T-helper 22 cell (primary cell): ENCODE results near the gene KRT74.

Experiments used
- DNase-seq: peaks from one replicate; pipeline ENCODE4 v3.0.0-alpha.2; 2020; ENCODE audit warnings: low read depth

KRT74 gene

DNA sequence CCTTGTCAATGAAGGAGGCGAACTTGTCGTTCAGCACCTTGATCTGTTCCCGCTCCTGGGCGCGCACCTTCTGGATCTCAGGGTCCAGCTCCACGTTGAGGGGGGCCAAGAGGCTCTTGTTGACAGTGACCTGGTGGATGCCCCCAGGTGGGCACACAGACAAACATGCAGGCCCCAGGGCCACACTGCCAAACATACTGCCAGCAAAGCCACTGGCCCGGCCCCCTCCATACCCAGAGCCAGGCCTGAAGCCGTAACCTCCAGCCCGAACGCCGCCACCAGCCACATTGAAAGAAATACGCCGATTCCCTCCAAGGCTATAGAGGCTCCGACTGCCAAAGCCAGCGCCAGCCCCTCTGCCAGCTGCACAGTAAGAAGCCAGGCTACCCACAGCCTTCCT is 337 bp downstream of the KRT74 start:
- no peak for DNase-seq

DNA sequence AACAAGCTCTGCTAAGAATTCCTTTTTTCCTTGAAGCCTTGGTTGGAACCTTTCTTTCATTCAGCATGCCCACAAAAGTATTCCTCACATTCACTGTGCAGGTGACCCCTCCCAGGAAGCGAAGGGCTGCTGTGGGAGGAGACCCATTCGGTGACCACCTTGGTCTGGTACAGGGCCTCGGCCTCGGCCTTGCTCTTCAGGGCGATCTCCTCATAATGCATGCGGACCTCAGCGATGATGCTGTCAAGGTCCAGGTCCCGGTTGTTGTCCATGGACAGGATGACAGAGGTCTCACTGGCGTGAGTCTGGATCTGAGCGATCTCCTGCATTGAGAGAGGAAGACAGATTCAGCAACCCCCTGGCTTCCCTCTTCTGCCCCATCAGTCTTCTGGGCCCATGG is 3.1 kb downstream of the KRT74 start:
- DNase-seq = no peak

DNA sequence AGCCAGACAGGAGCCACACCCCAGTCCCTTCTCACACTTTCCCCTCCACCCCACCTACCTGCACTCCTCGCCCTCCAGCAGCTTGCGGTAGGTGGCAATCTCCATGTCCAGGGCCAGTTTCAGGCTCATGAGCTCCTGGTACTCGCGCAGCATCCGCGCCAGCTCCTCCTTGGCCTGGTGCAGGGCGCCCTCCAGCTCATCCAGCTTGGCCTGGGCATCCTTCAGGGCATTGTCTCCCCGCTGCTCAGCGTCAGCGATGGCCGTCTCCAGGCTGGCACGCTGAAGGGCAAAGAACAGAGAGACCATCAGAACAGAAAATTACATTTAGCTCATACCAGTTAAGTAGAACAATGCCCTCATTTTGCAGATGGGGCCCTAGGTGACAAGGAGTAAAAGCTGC is 5.5 kb downstream of the KRT74 start:
- DNase-seq = no peak

DNA sequence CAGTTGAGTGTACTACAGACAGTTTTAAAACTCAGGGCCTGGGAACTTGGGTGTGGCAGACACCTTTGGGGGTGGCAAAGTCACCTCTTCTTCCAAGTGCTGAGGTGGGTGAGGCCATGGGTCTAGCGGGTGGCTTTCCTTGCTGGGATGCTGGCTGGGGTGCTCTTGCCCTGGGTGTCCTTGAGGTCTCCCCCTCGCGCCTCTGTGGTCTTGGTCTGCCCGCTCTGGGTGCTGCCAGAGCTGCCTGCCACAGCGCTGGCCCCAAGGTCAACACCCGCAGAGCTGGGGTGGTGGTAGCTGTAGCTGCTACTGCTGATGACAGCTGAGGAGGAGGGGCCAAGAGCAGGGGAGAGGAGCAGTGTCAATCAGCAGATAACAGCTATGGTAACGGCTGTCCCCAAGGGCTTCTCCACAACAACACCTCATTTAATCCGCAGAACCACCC is 6.8 kb downstream of the KRT74 start:
- no peak for DNase-seq

DNA sequence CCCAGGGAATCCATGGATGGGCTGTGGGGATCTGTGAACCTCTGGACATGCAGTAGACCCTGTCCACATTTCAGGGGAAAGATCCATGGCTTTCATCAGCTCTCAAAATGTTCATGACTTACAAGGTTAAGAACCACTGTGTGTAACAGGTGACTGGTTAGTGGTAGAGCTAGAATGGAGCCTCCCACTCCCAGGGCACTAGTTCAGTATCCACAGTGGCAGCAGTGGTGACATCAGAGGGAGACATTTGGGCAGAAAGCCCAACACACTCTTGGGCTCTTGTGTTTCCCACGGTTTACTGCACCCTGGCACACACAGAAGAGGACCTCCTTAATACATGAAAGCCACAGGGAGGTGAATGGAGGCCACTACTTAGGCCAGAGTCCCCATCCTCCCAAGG is 9.1 kb downstream of the KRT74 start:
- DNase-seq = no peak

DNA sequence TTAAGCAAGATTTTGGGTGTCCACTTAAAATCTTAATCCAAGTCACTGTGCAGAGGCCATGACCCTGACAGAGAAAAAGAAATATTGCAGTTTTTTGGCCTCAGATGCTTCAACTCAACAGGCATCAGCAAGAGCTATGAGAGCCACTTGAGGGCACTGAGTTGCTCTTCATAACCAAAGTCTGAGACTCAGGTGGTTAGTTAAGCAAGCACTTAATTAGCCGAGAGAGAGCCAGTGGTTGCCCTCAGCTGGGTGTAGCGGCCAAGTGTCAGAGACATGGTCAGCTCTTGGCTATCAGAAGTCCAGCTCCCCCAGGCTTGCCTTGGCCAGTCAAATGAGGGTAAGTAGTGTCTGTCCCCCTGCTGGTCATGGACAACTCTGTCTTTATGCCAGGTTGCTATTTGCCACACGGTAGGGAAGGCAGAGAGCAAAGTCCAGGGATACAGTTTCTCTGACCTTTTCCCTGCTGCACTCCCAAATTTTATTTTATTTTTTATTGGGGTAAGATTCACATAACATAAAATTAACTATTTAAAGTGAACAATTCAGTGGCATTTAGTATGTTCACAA is 11.7 kb downstream of the KRT74 start:
- DNase-seq = no peak

DNA sequence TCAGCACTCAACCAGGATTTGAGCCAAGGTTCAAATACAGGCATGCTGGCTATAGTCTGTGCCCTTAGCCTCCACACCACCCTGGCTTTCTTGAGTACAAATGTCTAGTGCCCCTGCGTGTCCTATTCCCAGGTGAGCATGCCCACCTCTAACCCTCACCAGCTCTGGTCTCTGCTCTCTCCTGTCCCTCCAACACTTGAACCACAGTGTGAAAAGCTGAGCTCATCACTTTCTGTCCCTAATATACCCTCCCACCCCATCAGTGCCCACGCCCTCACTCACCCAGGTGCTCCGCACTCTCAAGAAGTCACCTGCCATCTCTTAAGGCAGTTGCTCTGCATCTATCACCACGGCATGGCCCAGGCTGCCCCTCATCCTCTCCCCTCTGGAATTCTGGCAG is 13.7 kb downstream of the KRT74 start:
- no peak for DNase-seq

DNA sequence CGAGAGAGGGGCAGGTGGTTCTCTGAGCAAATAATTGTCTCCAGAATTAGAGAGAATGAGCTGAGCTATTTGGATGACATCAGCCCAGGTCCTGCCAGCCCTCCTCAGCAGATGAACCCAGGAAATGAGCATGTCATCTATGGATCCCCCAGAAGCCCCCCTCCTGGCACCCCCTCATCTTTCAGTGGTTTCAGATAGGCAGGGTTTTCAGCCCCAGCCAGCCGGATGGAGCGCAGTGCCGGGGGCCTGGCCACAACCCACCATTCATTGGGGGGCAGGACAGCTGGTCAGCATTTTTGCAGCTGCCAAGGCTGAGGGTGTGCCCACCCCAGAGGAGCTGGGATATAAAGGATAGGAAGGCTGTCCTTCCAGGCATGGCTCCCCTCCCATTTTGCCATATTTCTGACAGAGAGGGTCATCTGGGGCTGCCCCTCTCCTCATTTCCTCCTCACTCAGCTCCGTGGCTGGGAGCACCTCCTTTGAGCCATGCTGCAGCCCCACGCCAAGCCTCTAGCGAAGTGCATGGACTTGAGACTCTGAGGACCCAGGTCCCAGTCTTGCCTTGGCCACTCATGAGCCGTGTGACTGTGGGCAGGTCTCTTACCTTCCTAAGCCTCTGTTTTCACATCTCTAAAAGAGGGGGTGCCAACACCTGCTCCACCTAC is 14.7 kb downstream of the KRT74 start:
- DNase-seq = no peak

DNA sequence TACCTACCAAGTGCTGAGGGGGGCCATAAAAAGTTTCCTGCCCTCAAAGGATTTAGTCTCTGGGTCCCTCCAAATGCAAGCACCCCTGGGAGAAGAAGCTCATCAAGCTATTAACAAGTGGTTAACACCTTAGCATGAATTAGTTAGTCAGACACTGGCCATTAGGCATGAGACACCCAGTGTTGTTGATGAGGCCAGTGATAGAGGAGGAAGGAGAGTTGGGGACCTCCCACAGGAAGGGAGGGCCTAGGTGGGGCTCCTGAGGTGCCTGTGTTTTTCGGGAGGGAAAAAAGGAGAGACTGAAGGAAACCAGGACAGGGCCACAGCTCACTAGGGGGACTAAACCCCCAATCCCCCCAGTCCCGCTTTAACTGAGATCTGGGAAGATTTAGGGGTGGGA is 16.2 kb downstream of the KRT74 start:
- DNase-seq = no peak

DNA sequence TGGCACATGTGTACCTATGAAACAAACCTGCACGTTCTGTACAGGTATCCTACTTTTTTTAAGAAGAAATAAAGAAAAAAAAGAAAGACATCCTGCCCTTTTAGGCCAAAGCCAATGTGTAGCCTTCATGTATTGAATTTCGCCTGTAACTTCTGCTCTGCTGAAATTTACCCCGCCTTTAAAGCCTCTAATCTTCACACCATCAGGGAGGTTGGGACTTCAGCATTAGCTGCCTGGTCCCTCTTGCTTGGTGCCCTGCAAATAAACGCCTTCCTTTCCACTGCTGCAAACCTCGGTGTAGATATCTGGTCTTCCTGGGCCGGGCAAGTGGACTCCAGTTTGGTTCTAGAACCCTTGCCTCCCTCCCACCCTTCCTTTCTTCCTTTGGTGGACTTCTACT is 18.1 kb downstream of the KRT74 start:
- DNase-seq = no peak

DNA sequence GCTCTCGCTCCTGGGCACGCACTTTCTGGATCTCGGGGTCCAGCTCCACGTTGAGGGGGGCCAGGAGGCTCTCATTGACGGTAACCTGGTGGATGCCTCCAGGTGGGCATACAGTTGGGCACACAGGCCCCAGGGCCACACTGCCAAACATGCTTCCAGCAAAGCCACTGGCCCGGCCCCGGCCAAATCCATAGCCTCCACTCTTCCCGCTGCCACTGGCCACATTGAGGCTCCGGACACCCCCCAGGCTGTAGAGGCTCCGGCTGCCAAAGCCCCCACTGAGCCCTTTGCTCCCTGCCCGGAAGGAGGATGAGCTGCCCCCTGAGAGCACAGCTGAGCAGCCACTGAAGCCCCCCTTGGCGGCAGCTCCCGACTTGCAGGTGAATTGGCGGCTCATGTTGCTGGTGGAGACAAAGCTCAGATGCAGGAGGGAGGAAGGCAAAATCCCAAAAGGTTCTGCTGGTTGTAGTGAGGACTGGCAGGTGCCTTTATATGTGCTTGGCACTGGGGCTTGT is 20.9 kb downstream of the KRT74 start, which contains the start of gene KRT71:
KRT71 (minus strand) TSS at position 465 of the 515 bp plus-strand sequence; CDS start at position 397, 68 bp downstream.
- DNase-seq = no peak

DNA sequence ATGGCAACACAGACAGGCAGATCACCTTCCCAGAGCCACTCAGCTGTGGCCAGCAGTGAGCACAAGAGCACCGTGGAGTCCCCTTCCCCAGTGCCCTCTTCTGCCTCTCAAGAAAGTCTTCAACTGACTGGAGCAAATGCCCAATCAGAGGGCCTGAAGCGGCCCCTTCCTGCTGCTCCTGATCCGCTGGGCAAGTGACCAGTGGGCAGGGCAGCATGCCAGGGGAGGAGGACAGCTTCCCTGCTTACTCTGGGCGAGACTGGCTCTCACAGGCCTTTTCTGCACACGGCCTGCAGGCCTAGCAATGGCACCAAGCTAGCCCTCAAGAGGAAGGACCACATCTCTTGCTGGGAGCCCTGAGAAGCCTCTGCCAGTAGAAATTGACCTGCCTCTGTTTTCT is 21.6 kb downstream of the KRT74 start:
- no peak for DNase-seq

DNA sequence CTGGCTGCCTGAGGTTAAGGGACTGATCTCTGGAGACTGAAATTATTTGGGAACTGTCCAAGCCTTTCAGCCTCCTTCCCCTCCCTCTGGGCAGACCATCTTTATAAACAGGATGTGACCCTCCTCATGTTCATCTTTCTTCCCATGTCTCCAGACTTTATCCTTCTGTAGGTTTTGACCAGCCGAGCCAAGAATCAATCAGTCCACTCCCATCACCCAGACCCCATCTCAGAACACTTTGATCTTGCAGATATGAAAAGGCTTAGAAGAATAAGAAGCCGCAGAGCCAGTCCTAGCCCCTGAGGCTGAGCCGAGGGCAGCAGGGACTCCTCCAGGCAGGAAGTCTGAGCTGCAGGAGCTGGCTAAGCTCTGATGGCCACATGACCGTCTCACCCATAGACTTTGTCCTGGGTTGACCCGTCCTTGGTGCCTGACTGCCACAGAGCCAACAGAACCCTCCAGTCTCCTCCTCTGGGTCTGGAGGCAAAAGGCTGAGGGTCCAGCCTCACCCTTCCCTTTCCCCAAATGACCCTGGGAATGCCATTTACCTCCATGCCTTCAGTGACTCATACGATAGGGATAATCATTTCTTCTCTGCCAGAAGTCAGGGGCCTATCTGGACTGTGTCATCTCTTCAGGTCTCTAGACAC is 22.3 kb downstream of the KRT74 start:
- no peak for DNase-seq

DNA sequence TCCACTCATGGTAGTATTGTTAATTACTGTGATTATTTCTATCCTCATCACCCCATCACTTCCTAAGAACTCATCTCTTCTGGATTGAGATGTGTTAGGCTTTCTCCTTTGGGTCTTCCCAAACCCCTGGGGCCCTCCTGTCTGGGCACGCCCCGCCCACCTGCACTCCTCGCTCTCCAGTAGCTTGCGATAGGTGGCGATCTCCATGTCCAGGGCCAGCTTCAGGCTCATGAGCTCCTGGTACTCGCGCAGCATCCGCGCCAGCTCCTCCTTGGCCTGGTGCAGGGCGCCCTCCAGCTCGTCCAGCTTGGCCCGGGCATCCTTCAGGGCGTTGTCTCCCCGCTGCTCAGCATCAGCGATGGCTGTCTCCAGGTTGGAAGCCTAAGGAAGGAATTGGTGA is 27.5 kb downstream of the KRT74 start:
- DNase-seq = no peak

DNA sequence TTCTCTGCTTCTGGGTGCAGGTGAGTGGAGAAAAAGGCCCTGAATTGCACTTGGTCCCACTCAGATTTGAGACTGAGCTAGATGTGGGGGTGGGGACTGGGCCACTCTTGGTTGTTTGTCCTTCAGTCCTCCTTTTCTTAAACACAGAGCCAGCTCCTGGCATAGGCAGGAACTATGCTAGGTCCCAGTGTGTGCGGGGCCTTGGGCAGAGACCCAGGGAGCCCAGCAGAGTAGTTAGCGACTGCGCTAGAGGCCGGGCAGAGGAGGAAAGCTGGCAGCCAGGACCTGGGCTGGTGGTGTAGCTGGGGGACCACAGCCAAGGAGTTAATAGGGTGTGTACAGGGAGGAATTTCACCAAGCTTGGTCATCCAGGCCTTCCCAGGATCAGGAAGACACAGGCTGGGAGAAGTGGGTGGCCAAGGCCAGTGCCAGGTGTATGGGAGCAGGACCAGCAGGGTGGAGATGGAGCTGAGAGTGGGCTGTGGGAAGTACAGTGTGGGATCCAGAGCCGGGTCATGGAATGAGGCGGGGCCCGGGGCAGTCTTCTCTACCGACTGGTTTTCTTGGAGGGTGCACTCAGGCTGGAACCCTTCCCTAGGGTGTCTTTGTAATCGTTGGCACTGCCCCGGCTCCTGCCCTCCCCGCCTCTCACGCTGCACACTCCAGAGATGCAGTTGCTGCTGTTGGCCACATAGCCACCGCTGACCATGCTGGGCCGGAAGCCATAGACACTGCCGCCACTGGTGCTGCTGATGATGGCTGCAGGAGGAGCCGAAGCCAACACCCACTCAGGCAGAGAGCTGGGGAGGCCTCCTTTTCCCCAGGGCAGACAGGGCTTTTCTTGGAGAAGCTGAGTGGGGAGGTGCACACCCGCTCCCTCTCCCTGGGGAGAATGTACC is 29.4 kb downstream of the KRT74 start:
- no peak for DNase-seq

DNA sequence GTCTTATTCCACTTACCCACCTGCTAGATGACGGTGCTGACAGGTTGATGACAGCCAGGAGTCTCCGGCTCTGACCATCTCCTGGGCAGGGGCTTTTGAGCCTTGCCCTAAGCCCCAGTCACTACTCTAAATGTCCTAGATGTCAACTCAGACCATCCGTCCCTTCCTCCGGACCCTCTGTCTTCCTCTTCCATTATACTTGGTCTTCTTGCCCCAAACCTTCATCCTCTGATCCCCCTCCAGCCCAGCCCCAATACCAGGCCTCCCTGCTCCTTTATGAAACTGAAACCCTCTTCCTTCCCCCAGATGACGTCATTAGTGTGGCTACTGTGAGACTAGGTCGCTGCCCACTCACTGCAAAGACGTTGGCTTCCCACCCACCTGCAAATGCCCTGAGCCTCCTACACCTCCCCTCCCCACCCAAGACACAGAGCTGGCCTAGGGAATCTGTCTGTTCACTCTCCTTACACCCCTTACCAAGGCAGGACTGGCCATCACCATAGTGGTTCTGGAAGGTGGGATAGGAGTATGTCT is 30.8 kb downstream of the KRT74 start:
- DNase-seq = no peak

DNA sequence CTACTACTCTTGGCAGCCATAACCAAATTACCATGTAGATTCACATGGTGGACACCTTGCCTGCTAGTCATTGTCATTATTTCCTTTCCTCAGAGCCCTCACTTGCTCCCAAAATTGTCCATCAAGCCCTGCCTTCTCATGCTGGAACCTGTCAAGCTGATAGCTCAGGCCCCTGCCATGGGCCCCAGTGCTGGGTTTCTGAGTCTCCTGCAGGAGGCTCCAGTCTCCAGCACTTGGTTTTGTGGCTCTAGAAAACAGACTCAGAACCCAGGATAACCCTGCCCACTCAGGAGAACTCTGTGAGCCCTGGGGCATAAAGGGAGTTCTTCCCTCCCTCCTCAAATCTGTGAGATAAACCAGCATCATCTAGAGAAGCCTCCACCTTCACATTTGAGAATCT is 31.5 kb downstream of the KRT74 start:
- no peak for DNase-seq

DNA sequence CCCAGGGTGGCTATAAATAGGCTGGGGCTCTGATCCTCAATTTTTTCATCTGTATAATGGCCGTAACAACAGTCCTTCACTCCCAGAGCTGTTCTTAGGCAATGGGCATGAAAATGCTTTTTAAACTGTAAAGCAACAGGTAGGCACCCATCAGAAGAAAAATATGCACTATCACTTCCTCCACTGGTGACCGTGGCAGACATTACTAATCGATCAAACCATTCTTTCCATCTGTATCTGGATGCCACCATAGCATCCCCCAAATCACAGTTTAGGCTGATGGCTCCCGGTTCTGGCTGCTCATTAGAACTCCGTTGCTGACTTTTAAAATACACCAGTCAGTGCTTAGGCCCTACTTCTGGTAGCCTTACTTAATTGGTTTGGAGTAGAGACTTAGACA is 31.9 kb downstream of the KRT74 start:
- DNase-seq = no peak

DNA sequence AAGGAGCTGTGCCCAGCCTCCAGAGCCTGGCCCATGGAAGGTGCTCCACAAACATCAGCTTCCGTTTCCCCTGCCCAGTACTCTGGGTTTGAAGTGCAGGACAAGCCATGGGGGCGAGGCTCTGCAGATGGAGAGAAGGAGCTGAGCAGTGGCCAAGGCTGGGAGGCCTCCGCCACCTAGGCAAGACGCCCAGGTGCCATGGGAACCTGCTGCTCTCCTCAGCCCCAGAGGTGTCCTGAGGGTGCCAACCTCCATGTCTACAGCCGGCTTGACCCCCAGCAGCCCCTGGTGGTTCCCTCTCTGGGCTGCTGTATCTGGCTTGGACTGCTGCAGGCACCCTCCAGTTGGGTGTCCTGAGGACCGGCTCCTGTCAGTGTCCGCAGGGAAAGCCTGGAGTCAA is 33.1 kb downstream of the KRT74 start:
- DNase-seq = no peak

DNA sequence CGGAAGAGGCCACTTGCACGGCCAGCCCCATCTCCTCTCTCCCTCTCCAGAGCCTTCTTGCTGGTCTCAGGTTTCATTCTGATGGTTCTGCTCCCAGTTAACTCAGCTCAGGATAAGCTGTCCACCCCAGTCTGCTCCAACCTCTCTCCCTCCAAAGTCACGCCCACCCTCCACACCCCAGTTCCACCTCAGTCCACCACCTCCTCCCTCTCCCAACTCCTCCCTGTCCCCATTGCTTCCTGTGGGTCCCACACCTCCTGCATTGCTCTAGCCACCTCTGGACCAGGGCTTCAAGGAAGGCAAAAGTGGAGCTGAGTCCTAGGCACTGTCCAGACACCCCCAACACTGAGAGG is 33.8 kb downstream of the KRT74 start:
- no peak for DNase-seq

DNA sequence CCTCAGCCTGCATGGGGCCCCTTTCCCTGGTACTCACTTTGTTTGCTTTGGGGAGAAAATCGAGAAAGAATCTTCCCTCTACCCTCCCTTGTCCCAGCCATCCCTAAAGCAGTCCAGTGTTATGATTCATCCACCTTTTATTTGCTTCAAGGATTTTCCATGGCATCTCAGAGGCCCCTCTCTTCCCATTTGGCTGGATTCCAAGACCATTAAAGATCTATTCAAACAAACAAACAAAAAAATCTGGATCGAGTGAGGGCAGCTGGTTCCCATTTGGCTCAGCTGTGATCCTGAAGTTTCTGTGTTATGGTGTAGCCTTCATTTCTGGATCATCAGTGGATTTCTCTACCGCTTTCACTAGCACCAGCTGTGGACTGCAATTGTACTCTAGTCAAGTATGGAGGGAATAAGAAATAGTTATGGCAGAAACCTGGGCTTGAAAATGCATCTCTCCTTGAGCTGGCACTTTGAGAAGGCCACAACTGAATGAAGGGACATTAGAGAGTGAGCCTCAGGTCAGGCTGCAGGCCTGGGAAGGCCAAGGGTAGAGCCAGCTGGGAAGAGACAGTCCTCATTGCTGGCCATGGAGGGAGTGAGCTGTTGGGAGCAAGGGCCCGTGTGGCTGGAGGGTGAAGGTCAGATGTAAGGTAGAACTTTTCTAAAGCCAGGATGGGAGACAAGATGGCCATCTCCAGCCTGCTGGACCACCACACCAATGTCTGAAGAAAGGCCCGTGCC is 34.4 kb downstream of the KRT74 start:
- DNase-seq = no peak

DNA sequence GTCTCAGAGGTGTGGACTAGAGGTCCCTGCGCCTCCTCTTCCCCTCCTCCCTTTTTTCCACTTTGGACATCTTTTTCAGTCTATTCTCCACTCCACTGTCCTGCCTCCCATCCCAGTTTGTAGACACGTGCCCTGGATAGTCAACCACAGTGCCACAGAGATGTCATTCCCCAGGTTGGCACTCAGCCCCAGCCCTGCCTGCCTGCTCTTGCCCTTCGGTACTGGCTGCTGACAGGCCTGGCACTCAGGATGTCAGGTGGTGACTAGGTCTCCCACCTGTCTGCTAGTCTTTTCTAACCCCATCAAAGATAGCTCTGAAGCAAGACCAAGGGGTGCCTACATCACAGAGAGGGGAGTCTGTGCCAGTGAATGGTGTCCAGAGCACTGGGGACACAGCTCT is 36.5 kb downstream of the KRT74 start:
- no peak for DNase-seq
